GM12872 (cell line): ENCODE data around the gene ATP6V1C2.

ENCODE experiments used
- TF ChIP-seq, protein P1 (sequence below): IDR thresholded peaks from 3 replicates; pipeline ENCODE4 v1.5.1; 2011; ENCODE audit warnings: low read depth, mild to moderate bottlenecking, low read length, moderate library complexity; ENCODE audit not compliant: insufficient read depth

The ATP6V1C2 gene

DNA sequence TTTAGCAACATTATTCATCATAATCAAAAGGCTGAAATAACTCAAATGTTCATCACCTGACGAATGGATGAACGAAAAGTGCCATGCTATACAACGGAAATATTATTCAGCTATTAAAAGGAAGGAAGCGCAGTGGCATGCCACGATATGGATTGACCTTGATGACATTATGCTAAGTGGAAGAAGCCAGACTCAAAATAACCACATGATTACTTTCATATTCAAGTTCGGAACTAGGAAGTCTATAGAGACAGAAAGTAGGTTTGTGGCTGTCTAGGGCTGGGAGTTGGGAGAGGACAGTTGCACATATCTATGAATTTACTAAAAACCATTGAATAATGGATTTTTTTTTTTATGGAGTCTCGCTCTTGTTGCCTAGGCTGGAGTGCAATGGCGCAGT is 104.6 kb downstream of the ATP6V1C2 start:
- TF ChIP-seq, protein P1, sequence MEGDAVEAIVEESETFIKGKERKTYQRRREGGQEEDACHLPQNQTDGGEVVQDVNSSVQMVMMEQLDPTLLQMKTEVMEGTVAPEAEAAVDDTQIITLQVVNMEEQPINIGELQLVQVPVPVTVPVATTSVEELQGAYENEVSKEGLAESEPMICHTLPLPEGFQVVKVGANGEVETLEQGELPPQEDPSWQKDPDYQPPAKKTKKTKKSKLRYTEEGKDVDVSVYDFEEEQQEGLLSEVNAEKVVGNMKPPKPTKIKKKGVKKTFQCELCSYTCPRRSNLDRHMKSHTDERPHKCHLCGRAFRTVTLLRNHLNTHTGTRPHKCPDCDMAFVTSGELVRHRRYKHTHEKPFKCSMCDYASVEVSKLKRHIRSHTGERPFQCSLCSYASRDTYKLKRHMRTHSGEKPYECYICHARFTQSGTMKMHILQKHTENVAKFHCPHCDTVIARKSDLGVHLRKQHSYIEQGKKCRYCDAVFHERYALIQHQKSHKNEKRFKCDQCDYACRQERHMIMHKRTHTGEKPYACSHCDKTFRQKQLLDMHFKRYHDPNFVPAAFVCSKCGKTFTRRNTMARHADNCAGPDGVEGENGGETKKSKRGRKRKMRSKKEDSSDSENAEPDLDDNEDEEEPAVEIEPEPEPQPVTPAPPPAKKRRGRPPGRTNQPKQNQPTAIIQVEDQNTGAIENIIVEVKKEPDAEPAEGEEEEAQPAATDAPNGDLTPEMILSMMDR: no peak

DNA sequence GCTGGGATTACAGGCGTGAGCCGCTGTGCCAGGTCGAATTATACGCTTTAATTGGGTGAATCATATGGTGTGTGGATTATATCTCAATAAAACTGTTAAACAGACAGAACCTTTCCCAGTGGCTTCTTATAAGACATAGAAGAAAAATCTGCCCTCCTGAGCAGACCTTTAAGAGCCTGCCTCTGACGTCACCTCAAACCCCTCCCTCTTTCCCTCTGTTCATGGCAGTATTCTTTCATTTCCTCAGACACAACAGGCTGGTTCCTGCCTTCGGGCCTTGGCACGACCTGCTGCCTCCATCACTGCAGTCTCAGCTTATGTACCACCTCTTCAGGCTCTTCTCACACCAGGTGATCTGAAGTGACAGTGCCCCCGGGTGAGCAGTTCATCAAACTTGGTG is 105.2 kb downstream of the ATP6V1C2 start:
- TF ChIP-seq, protein P1: no peak

DNA sequence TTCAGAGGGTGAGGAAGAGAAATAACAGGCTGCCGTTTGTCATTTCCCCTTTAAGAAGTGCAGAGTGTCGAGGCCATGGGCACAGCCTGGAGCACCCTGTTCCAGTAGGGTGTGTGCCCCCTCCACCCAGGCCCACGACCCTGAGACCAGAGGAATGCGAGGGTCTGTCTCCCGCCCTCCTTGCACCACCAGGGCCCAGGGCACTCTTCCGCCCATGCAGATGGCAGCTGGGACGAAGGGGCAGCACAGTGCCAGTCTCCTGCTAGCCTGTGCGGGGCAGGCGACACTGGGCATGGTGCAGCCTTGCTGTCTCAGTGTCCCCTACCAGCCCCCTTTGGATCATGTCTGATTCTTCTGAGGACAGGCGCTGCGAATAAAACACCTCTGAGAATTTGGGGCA is 106.9 kb downstream of the ATP6V1C2 start:
- TF ChIP-seq, protein P1: no peak

DNA sequence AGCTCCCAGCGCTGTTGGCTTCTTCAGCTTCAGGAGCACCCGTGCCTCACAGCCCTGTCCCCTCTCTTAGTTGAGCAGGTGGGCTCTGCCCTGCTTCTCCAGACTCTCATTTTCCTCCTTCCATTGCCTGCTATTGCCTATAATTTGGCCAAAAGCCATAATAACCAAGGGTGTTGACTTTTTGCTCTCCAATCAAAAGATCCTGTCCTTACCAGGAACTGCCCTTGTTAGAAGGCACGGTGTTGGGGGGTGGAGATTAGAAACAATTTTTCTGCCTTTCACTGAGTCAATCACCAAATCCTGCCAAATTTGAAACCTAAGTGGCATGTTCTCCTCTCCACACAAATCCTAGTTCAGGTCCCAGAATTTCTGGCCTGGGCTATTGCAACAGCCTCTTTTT is 107.9 kb downstream of the ATP6V1C2 start:
- TF ChIP-seq, protein P1: no peak

DNA sequence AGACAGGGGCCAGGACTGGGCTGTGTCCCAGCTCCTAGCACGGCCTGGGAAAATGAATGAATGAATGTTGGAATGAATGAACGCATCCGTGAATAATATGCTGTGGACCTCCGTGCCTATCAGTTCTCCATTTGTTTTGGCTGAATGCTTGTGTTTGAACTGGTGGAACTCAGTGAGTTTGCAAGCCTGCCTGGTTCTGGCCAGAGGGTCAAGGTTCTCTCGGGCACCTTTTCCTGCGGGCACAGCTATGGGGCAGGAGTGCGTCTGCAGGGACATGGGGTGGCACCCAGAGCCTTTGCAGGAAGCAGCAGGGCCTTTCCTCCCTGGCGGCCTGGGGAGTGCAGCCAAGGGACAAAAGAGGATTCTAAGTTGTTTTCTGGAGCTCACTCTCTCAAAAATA is 108.8 kb downstream of the ATP6V1C2 start:
- TF ChIP-seq, protein P1: no peak

DNA sequence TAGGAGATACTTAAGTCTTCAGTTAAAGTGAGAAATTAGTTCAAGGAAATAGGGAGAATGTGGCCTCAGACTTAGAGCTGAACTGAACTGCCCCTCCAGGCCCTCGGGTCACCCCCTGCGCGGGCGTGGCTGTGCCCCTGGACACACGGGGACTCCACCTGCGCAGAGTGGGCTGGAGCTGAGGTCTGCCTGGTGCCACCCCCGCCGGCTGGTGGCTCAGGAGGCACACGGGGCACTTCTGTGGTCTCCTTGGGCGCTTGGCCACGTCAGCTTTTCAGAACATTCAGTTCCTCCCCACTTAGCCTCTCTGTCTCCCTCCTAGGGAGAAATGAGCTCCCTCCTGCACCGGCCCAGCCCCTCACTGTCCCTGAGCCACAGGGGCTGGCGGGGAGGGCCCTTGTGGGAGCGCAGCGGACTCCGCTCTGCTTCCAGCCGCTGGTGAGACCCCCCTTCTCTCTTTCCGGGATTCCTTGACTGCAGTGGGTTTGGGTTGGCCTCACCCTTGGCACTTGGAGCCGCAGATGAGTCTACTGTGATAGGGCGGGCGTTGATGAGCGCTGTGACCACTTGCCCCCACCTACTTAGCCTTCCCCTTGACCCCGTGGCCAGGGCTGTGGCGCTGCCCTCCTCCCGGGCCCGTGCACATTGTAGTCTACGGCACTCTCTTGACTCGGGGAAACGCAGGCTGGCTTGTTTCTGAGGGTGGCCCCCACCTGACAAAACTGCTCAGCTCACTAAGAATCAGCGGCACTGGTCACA is 109.4 kb downstream of the ATP6V1C2 start:
- TF ChIP-seq, protein P1: no peak

DNA sequence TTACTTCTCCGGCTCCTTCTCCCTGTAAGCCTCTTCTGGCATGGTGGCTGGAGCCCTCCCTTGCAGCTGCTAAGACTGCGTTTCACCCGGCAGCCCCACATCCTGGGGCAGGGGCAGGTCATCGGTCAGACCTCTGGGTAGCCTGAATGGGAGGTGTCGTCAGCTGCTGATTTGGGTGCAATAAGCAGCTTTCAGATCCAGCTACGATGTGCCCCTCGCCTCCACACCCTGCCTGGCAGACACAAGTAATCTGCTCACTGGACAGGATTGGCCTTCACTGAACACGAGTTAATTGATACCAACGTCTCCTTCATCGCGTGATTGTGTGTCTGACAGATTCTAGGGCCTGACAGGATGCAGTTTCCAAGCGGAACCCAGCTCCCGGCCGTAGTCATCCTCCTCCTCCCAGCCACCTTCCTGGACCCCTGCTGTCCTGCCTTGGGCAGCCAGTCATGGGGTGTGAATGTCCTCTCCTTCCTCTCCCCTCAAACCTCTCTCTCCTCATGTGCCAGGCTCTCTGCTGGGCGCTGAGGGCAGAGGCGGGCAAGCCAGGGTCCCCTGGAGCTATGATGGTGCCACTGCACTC is 110.1 kb downstream of the ATP6V1C2 start:
- TF ChIP-seq, protein P1: no peak
